Spleen (tissue), 3 donors: ENCODE results near the gene PEPD.

Source experiments
- POLR2A ChIP-seq, 3 donors: fragments of 450-650 bp; IDR thresholded peaks; one replicate each; pipeline ENCODE4 v1.5.1; 2017; ENCODE audit warnings: antibody characterized with exemption in 3 of 3, mild to moderate bottlenecking in 1 of 3
- POLR2AphosphoS5 ChIP-seq, 3 donors: sonication (generic); formaldehyde crosslinking; IDR thresholded peaks; one replicate each; pipeline ENCODE4 v1.5.1; 2017; ENCODE audit warnings: antibody characterized with exemption in 3 of 3

DNA sequence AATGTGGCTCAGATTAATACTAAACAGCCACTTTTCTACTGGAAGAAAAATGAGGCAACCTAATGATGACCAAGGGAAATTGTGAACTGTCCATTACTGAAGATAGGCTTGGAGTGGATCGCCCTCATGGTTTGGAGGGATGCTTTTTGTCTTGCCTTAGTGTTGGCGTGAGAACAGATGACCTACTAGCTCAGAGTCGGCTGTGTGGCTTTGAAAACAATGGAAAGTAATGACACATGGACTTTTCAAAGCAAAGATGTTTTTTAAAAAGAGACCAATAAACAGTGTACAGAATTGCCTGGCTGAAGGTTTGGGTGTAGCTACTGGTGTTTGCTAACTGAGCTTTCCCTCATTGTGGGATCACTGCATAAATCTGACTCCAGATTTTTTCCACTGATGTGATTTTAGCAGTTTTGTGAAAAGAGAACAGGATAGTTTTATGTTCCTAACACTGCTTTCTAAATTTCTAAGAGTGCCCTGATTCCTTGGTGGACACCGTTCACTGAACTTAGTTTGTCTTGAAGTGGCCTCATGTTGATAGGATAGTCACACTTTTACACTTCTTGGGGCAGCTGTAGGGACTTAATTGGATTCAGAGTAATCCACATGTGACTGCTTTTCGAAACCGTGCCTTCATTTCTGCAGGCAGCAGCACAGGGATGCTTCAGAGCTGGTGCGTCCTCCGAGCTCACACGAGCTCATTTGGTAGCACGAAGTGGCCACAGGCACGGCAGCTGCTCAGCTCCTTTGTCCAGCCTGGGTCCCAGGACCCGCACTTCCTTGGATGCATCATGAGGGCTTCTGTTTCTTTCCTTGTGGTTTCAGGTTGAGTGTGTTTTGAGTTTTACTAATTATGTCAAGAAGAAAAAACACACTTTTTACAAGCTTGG, 143.8 kb downstream of the PEPD start:
- TF ChIP-seq POLR2A (IDR thresholded peaks at IDR 0.05) (no peak), POLR2AphosphoS5 (IDR thresholded peaks at IDR 0.05) (no peak)
